Lung (tissue), 12 donors: ENCODE data around the gene CDH4. TPM values are rescaled to one million over a fixed set of nuclear protein-coding genes. Genes with fewer than 3 reads are reported as not detected.

Experiments used
- ATAC-seq: fragments of 200-7000 bp; cut with Tn5 transposase; one replicate; pipeline ENCODE4 v1.9.1; 2020; ENCODE audit warnings: moderate number of reproducible peaks; ENCODE audit not compliant: insufficient read depth, low FRiP score
- DNase-seq, 3 donors: peaks; one replicate each; pipeline ENCODE4 v3.0.0-alpha.2; 2013 to 2017
- H3K27ac ChIP-seq, 2 donors: one replicate each; pipeline ENCODE4 v1.5.1; 2013; ENCODE audit warnings: mild to moderate bottlenecking in 2 of 2, moderate library complexity in 2 of 2, control low read depth in 1 of 2, inconsistent platforms in 1 of 2, low read depth in 1 of 2, low read length in 1 of 2
- H3K27me3 ChIP-seq, 3 donors: one replicate each; pipeline ENCODE4 v1.5.1; 2013; ENCODE audit warnings: low read length in 2 of 3; ENCODE audit not compliant: control insufficient read depth in 3 of 3, insufficient read depth in 3 of 3
- H3K36me3 ChIP-seq, 4 donors: one replicate each; pipeline ENCODE4 v1.5.1; 2013; ENCODE audit warnings: low read length in 4 of 4, mild to moderate bottlenecking in 1 of 4, moderate library complexity in 1 of 4; ENCODE audit not compliant: control insufficient read depth in 4 of 4, insufficient read depth in 4 of 4
- H3K4me1 ChIP-seq, 5 donors: one replicate each; pipeline ENCODE4 v1.5.1; 2013; ENCODE audit warnings: low read length in 5 of 5, mild to moderate bottlenecking in 2 of 5, moderate library complexity in 1 of 5; ENCODE audit not compliant: control insufficient read depth in 5 of 5, insufficient read depth in 5 of 5
- H3K4me3 ChIP-seq: one replicate; pipeline ENCODE4 v1.5.1; 2013; ENCODE audit warnings: mild to moderate bottlenecking, control low read depth, moderate library complexity
- H3K9ac ChIP-seq, 2 donors: one replicate each; pipeline ENCODE4 v1.5.1; 2013; ENCODE audit warnings: low read length in 2 of 2, control low read depth in 1 of 2; ENCODE audit not compliant: insufficient read depth in 1 of 2
- H3K9me3 ChIP-seq, 4 donors: one replicate each; pipeline ENCODE4 v1.5.1; 2013; ENCODE audit warnings: low read length in 3 of 4, mild to moderate bottlenecking in 1 of 4, moderate library complexity in 1 of 4; ENCODE audit not compliant: control insufficient read depth in 4 of 4, insufficient read depth in 3 of 4
- CTCF ChIP-seq: IDR thresholded peaks from 2 replicates; pipeline ENCODE4 v1.5.1; 2012; ENCODE audit warnings: mild to moderate bottlenecking; ENCODE audit errors: control extremely low read depth, extremely low read depth
- WGBS, 2 donors: extraction: QIAGEN DNeasy Blood & Tissue Kit; methylation state at CpG; one replicate each; pipeline ENCODE4 v1.1.7; 2013; 5-methylcytosine and 5-hydroxymethylcytosine counted together
- polyA plus RNA-seq, 2 donors: library from polyadenylated mRNA; stranded (reverse); fragments of 200-250 nt; gene quantifications; one replicate each; pipeline ENCODE4 v1.2.1, GENCODE V29; 2013
- total RNA-seq, 2 donors: library from RNA; depleted of rRNA in 1 of 2; stranded (reverse); fragments of >200 nt in 1 of 2; gene quantifications; one replicate each; pipeline ENCODE4 v1.2.1, GENCODE V29; 2014 to 2021
- donor health status: control.
- donor health status: control.
- donor health status: Bipolar disorder and iron deficiency.
- donor health status: healthy.
- donor health status: DM: yes; HTN: yes; CAD: no.

CDH4 gene
- total and polyA plus RNA-seq, 4 donors, result 0.10 to 2.1 (median 0.34) TPM

DNA sequence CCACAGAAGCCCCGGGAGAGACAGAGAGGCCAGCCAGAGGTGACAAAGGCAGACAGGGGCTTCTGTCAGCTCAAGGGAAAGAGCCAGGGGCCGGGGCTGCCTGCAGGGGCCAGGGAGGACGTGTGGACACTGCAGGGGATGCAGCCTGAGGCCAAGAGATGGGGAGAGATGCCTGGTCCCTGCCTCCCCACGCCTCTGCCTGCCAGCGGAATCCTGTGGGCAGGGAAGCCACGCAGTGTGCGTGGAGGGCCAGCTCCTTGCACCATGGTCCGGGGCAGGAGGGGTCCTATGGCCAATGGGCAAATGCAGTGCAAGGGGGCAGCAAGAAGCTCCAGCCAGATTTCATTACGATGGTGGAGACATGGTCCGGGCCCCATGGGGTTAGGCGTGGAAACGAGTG is 224.9 kb downstream of the CDH4 start:
- Histone ChIP-seq H3K27me3 (peaks cover 0 to 17% (median 0%) of the 10 kb centered on the region in 3 donors), H3K4me1 (no peaks in the 10 kb centered on the region), H3K27ac (no peak overlapping the region), H3K9me3 (peaks cover 0 to 9% (median 0%) of the 10 kb centered on the region in 4 donors), H3K36me3 (no peaks in the 10 kb centered on the region), H3K9ac (no peak overlapping the region), H3K4me3 (no peak overlapping the region)
- no peak for DNase-seq
- no peak for ATAC-seq
- TF ChIP-seq CTCF, result no peak
- 75 to 87% methylated on average over 12 of the region's 12 CpGs for WGBS, 2 donors

DNA sequence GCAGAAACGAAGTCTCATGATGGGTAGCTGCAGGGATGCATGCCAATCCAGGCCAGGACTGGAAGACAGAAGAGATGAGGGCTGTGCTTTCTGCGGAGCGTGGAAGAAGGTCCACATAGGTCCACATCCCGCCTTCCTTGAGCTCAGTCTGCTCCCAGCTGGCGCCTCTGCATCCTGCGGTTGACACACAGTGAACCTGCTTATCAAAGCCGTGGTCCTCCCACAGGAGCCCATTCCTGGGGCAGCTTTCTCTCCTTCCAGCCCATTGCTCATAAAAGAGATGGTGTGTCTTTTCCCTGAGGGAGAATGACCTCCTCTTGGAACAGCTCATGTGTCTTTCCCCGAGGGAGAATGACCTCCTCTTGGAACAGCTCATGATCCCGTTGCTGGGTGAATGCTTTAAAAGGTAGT is 225.4 kb downstream of the CDH4 start:
- ATAC-seq (no peak), DNase-seq (no peak)
- WGBS, 2 donors, result 78 to 88% methylated on average over 9 of the region's 9 CpGs
- Histone ChIP-seq H3K27me3 (peaks cover 0 to 15% (median 0%) of the 10 kb centered on the region in 3 donors), H3K36me3 (no peaks in the 10 kb centered on the region), H3K4me1 (no peaks in the 10 kb centered on the region), H3K4me3 (no peak overlapping the region), H3K9me3 (peaks cover 0 to 9% (median 0%) of the 10 kb centered on the region in 4 donors), H3K9ac (no peak overlapping the region), H3K27ac (no peak overlapping the region)
- no peak for TF ChIP-seq CTCF

GRCh38 chr20:61478094-61478493 is 226.0 kb downstream of the CDH4 start:
- Histone ChIP-seq H3K9ac (no peak overlapping the region), H3K27me3 (peaks cover 0 to 14% (median 0%) of the 10 kb centered on the region in 3 donors), H3K4me1 (no peaks in the 10 kb centered on the region), H3K27ac (no peak overlapping the region), H3K36me3 (no peaks in the 10 kb centered on the region), H3K4me3 (no peak overlapping the region), H3K9me3 (peaks cover 0 to 9% (median 0%) of the 10 kb centered on the region in 4 donors)
- DNase-seq (no peak), ATAC-seq (no peak)
- 77% methylated on average over 9 of the region's 9 CpGs for WGBS, 2 donors
- no peak for TF ChIP-seq CTCF
